ENCODE measurements around the gene NRG3.

The NRG3 gene

DNA sequence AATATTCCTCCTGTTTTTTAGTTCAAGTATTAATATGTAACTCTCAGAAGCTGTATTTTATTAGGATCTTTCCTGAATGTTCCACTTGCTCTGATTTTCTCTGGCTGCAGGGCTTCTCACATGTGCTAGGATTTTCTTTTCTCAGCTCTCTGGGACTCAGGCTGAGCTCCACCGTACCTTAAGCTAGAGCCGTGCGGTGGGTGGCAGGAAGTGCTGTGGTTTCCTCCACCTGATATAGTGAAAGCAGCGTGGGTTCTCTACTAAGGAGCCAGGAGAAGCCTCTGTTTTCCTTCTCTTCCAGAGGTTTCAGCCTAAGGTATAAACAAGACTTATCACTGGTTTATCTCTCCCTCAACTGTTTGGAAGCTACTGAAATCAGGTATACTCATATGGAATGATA, 433.6 kb downstream of the NRG3 start:
- no peak for TF ChIP-seq ZC3H10 (CRISPR knock-in tag; IDR thresholded peaks at IDR 0.05)
- TF ChIP-seq, protein P1, sequence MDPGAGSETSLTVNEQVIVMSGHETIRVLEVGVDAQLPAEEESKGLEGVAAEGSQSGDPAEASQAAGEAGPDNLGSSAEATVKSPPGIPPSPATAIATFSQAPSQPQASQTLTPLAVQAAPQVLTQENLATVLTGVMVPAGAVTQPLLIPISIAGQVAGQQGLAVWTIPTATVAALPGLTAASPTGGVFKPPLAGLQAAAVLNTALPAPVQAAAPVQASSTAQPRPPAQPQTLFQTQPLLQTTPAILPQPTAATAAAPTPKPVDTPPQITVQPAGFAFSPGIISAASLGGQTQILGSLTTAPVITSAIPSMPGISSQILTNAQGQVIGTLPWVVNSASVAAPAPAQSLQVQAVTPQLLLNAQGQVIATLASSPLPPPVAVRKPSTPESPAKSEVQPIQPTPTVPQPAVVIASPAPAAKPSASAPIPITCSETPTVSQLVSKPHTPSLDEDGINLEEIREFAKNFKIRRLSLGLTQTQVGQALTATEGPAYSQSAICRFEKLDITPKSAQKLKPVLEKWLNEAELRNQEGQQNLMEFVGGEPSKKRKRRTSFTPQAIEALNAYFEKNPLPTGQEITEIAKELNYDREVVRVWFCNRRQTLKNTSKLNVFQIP (CRISPR knock-in tag; IDR thresholded peaks at IDR 0.05; ENCODE audit: borderline replicate concordance, low read depth): no peak
- TF ChIP-seq, protein P2, sequence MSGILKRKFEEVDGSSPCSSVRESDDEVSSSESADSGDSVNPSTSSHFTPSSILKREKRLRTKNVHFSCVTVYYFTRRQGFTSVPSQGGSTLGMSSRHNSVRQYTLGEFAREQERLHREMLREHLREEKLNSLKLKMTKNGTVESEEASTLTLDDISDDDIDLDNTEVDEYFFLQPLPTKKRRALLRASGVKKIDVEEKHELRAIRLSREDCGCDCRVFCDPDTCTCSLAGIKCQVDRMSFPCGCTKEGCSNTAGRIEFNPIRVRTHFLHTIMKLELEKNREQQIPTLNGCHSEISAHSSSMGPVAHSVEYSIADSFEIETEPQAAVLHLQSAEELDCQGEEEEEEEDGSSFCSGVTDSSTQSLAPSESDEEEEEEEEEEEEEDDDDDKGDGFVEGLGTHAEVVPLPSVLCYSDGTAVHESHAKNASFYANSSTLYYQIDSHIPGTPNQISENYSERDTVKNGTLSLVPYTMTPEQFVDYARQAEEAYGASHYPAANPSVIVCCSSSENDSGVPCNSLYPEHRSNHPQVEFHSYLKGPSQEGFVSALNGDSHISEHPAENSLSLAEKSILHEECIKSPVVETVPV (CRISPR knock-in tag; IDR thresholded peaks at IDR 0.05): no peak
- TF ChIP-seq ZNF8 (CRISPR knock-in tag; IDR thresholded peaks at IDR 0.05): no peak
- TF ChIP-seq OSR1 (CRISPR knock-in tag; IDR thresholded peaks at IDR 0.05): no peak
- no peak for TF ChIP-seq ZNF565 (CRISPR knock-in tag; conservative IDR thresholded peaks at IDR 0.05; ENCODE audit: low read depth)
- TF ChIP-seq TCF4 (CRISPR knock-in tag; IDR thresholded peaks at IDR 0.05; ENCODE audit: borderline replicate concordance): no peak
- TF ChIP-seq BACH2 (CRISPR knock-in tag; IDR thresholded peaks at IDR 0.05; ENCODE audit: borderline replicate concordance): no peak
- no peak for TF ChIP-seq ISL1 (CRISPR knock-in tag; IDR thresholded peaks at IDR 0.05)
- TF ChIP-seq PPARA (CRISPR knock-in tag; IDR thresholded peaks at IDR 0.05; ENCODE audit: borderline replicate concordance): no peak
- ATAC-seq: no peak

GRCh38 chr10:82310839-82311238, 435.8 kb downstream of the NRG3 start:
- TF ChIP-seq, protein P3, sequence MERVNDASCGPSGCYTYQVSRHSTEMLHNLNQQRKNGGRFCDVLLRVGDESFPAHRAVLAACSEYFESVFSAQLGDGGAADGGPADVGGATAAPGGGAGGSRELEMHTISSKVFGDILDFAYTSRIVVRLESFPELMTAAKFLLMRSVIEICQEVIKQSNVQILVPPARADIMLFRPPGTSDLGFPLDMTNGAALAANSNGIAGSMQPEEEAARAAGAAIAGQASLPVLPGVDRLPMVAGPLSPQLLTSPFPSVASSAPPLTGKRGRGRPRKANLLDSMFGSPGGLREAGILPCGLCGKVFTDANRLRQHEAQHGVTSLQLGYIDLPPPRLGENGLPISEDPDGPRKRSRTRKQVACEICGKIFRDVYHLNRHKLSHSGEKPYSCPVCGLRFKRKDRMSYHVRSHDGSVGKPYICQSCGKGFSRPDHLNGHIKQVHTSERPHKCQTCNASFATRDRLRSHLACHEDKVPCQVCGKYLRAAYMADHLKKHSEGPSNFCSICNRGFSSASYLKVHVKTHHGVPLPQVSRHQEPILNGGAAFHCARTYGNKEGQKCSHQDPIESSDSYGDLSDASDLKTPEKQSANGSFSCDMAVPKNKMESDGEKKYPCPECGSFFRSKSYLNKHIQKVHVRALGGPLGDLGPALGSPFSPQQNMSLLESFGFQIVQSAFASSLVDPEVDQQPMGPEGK (CRISPR knock-in tag; IDR thresholded peaks at IDR 0.05; ENCODE audit: borderline replicate concordance): no peak
- TF ChIP-seq ZNF8 (CRISPR knock-in tag; IDR thresholded peaks at IDR 0.05) (no peak), SNAI2 (CRISPR knock-in tag; IDR thresholded peaks at IDR 0.05) (no peak), BACH2 (CRISPR knock-in tag; IDR thresholded peaks at IDR 0.05; ENCODE audit: borderline replicate concordance) (no peak), CSDC2 (CRISPR knock-in tag; IDR thresholded peaks at IDR 0.05) (no peak), ZFP3 (CRISPR knock-in tag; IDR thresholded peaks at IDR 0.05) (no peak), ZNF70 (CRISPR knock-in tag; IDR thresholded peaks at IDR 0.05) (no peak), CREB5 (CRISPR knock-in tag; IDR thresholded peaks at IDR 0.05; ENCODE audit: low read depth) (no peak), TCF4 (CRISPR knock-in tag; IDR thresholded peaks at IDR 0.05; ENCODE audit: borderline replicate concordance) (no peak), ZNF565 (CRISPR knock-in tag; conservative IDR thresholded peaks at IDR 0.05; ENCODE audit: low read depth) (no peak), ARNTL (CRISPR knock-in tag; IDR thresholded peaks at IDR 0.05; ENCODE audit: borderline replicate concordance, low read depth) (no peak), ZFP30 (CRISPR knock-in tag; IDR thresholded peaks at IDR 0.05) (no peak), GLIS3 (CRISPR knock-in tag; IDR thresholded peaks at IDR 0.05) (no peak), ISL1 (CRISPR knock-in tag; IDR thresholded peaks at IDR 0.05) (no peak), TOX (CRISPR knock-in tag; IDR thresholded peaks at IDR 0.05; ENCODE audit: borderline replicate concordance) (no peak)
- TF ChIP-seq, protein P2 (CRISPR knock-in tag; IDR thresholded peaks at IDR 0.05): no peak
- no peak for ATAC-seq

GRCh38 chr10:82313401-82313800, 438.4 kb downstream of the NRG3 start:
- no peak for ATAC-seq

More at GRCh38 chr10:82313401-82313800, 438.4 kb downstream of the NRG3 start:
- TF ChIP-seq OSR1 (CRISPR knock-in tag; IDR thresholded peaks at IDR 0.05) (no peak), ARNTL (CRISPR knock-in tag; IDR thresholded peaks at IDR 0.05; ENCODE audit: borderline replicate concordance, low read depth) (no peak), ZC3H10 (CRISPR knock-in tag; IDR thresholded peaks at IDR 0.05) (no peak), TOX (CRISPR knock-in tag; IDR thresholded peaks at IDR 0.05; ENCODE audit: borderline replicate concordance) (no peak), BACH2 (CRISPR knock-in tag; IDR thresholded peaks at IDR 0.05; ENCODE audit: borderline replicate concordance) (no peak), ZFP30 (CRISPR knock-in tag; IDR thresholded peaks at IDR 0.05) (no peak), ESRRG (CRISPR knock-in tag; IDR thresholded peaks at IDR 0.05) (no peak)
